WTC11 (cell line): ENCODE measurements around the gene CTNNA3. TPM values are rescaled to one million over a fixed set of nuclear protein-coding genes. Genes with fewer than 3 reads are reported as not detected.

Experiments
- ATAC-seq: fragments of 200-7000 bp; cut with Tn5 transposase; 2 replicates; pipeline ENCODE4 v1.10.0; 2021; ENCODE audit warnings: mild to moderate bottlenecking, moderate library complexity
- CTCF ChIA-PET: fragments of 300-600 bp; sonication (Branson Sonifier 250); formaldehyde crosslinking; loops from one replicate; lab custom pipeline; 2021; ENCODE audit warnings: antibody characterized with exemption; lab: Charles Lee
- POLR2A ChIA-PET: fragments of 350-600 bp; sonication (Branson Sonifier 250); formaldehyde crosslinking; loops from one replicate; lab custom pipeline; 2021; ENCODE audit warnings: antibody characterized with exemption; lab: Charles Lee
- DNase-seq: peaks from one replicate; pipeline ENCODE4 v3.0.0; 2021; ENCODE audit warnings: low spot score
- H3K27ac Mint-ChIP-seq: 2 replicates; pipeline ENCODE4 v1.8.0; 2021; ENCODE audit warnings: mixed read lengths
- H3K27me3 Mint-ChIP-seq: 2 replicates; pipeline ENCODE4 v1.8.0; 2021; ENCODE audit warnings: low read depth, mild to moderate bottlenecking, moderate library complexity, mixed read lengths
- H3K36me3 Mint-ChIP-seq: 2 replicates; pipeline ENCODE4 v1.8.0; 2021; ENCODE audit warnings: mixed read lengths
- H3K4me1 Mint-ChIP-seq: 2 replicates; pipeline ENCODE4 v1.8.0; 2022; ENCODE audit warnings: mixed read lengths
- H3K4me3 Mint-ChIP-seq: 2 replicates; pipeline ENCODE4 v1.8.0; 2021; ENCODE audit warnings: mild to moderate bottlenecking, moderate library complexity, mixed read lengths
- H3K9me3 Mint-ChIP-seq: 2 replicates; pipeline ENCODE4 v1.8.0; 2021; ENCODE audit warnings: mixed read lengths
- CBFB ChIP-seq: sonication (generic); formaldehyde crosslinking; IDR thresholded peaks from 2 replicates; pipeline ENCODE4 v1.8.1; 2022; ENCODE audit warnings: mild to moderate bottlenecking, low read depth, missing genetic modification reagents
- CTCF ChIP-seq: fragments of 200-600 bp; IDR thresholded peaks from 2 replicates; pipeline ENCODE4 v1.8.0; 2022; ENCODE audit warnings: antibody characterized with exemption
- FOXJ3 ChIP-seq: sonication (generic); formaldehyde crosslinking; IDR thresholded peaks from 2 replicates; pipeline ENCODE4 v1.9.0; 2021; ENCODE audit warnings: missing genetic modification reagents, mild to moderate bottlenecking, borderline replicate concordance
- FOXK1 ChIP-seq: sonication (generic); formaldehyde crosslinking; IDR thresholded peaks from 2 replicates; pipeline ENCODE4 v1.8.0; 2022; ENCODE audit warnings: mild to moderate bottlenecking, moderate library complexity, missing genetic modification reagents
- GABPB1 ChIP-seq: sonication (generic); formaldehyde crosslinking; IDR thresholded peaks from 2 replicates; pipeline ENCODE4 v1.8.1; 2023; ENCODE audit warnings: mild to moderate bottlenecking, missing genetic modification reagents
- HMGXB4 ChIP-seq: sonication (generic); formaldehyde crosslinking; IDR thresholded peaks from 2 replicates; pipeline ENCODE4 v1.8.1; 2023; ENCODE audit warnings: mild to moderate bottlenecking, moderate library complexity, missing genetic modification reagents
- MAX ChIP-seq: sonication (generic); formaldehyde crosslinking; IDR thresholded peaks from 2 replicates; pipeline ENCODE4 v1.8.0; 2022; ENCODE audit warnings: mild to moderate bottlenecking, missing genetic modification reagents
- MXD4 ChIP-seq: fragments of 250-450 bp; sonication (Bioruptor Pico); IDR thresholded peaks from 2 replicates; pipeline ENCODE4 v1.8.0; 2021; ENCODE audit warnings: mild to moderate bottlenecking, moderate library complexity, borderline replicate concordance
- OVOL2 ChIP-seq: fragments of 250-450 bp; sonication (Bioruptor Pico); IDR thresholded peaks from 2 replicates; pipeline ENCODE4 v1.9.0; 2021; ENCODE audit warnings: mild to moderate bottlenecking, borderline replicate concordance
- PRDM15 ChIP-seq: sonication (generic); formaldehyde crosslinking; IDR thresholded peaks from 2 replicates; pipeline ENCODE4 v1.8.0; 2022; ENCODE audit warnings: missing genetic modification reagents
- SP1 ChIP-seq: sonication (generic); formaldehyde crosslinking; conservative IDR thresholded peaks from 2 replicates; pipeline ENCODE4 v1.8.1; 2022; ENCODE audit warnings: missing genetic modification reagents
- TEAD1 ChIP-seq: sonication (generic); formaldehyde crosslinking; IDR thresholded peaks from 2 replicates; pipeline ENCODE4 v1.8.0; 2022; ENCODE audit warnings: mild to moderate bottlenecking, missing genetic modification reagents
- USF1 ChIP-seq: sonication (generic); formaldehyde crosslinking; IDR thresholded peaks from 2 replicates; pipeline ENCODE4 v1.8.0; 2022; ENCODE audit warnings: mild to moderate bottlenecking, missing genetic modification reagents
- ZBTB21 ChIP-seq: sonication (generic); formaldehyde crosslinking; IDR thresholded peaks from 2 replicates; pipeline ENCODE4 v1.8.1; 2023; ENCODE audit warnings: mild to moderate bottlenecking, missing genetic modification reagents, borderline replicate concordance
- ZNF121 ChIP-seq: sonication (generic); formaldehyde crosslinking; IDR thresholded peaks from 2 replicates; pipeline ENCODE4 v1.8.0; 2023; ENCODE audit warnings: missing genetic modification reagents
- ZNF219 ChIP-seq: sonication (generic); formaldehyde crosslinking; IDR thresholded peaks from 2 replicates; pipeline ENCODE4 v1.8.0; 2023; ENCODE audit warnings: missing genetic modification reagents, mild to moderate bottlenecking, borderline replicate concordance
- total RNA-seq: library from RNA; stranded (reverse); gene quantifications from 3 replicates; pipeline ENCODE4 v1.2.3, GENCODE V29; 2021
- TF ChIP-seq, protein P1 (sequence below): sonication (generic); formaldehyde crosslinking; IDR thresholded peaks from 2 replicates; pipeline ENCODE4 v1.8.0; 2022; ENCODE audit warnings: mild to moderate bottlenecking, missing genetic modification reagents
- TF ChIP-seq, protein P2 (sequence below): fragments of 250-450 bp; sonication (Bioruptor Pico); IDR thresholded peaks from 2 replicates; pipeline ENCODE4 v1.9.0; 2021; ENCODE audit warnings: mild to moderate bottlenecking
- TF ChIP-seq, protein P3 (sequence below): sonication (generic); formaldehyde crosslinking; IDR thresholded peaks from 2 replicates; pipeline ENCODE4 v1.8.1; 2023; ENCODE audit warnings: mild to moderate bottlenecking, missing genetic modification reagents, moderate library complexity

The CTNNA3 gene
- total RNA-seq, 1 experiment from 2014 or later, result 6.1 TPM

- peaks cover 13% of the 10 kb centered on the region for H3K9me3 Mint-ChIP-seq
- peaks cover 14% of the 10 kb centered on the region for H3K4me1 Mint-ChIP-seq
- no peak for DNase-seq
- TF ChIP-seq, protein P1, sequence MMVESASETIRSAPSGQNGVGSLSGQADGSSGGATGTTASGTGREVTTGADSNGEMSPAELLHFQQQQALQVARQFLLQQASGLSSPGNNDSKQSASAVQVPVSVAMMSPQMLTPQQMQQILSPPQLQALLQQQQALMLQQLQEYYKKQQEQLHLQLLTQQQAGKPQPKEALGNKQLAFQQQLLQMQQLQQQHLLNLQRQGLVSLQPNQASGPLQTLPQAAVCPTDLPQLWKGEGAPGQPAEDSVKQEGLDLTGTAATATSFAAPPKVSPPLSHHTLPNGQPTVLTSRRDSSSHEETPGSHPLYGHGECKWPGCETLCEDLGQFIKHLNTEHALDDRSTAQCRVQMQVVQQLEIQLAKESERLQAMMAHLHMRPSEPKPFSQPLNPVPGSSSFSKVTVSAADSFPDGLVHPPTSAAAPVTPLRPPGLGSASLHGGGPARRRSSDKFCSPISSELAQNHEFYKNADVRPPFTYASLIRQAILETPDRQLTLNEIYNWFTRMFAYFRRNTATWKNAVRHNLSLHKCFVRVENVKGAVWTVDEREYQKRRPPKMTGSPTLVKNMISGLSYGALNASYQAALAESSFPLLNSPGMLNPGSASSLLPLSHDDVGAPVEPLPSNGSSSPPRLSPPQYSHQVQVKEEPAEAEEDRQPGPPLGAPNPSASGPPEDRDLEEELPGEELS (CRISPR knock-in tag), result no peak
- no peak for TF ChIP-seq GABPB1
- TF ChIP-seq SP1 (CRISPR knock-in tag), result no peak
- TF ChIP-seq MXD4 (CRISPR knock-in tag), result no peak
- TF ChIP-seq HMGXB4 (CRISPR knock-in tag), result no peak
- TF ChIP-seq ZBTB21 (CRISPR knock-in tag), result no peak
- TF ChIP-seq USF1, result no peak
- no peak for TF ChIP-seq ZNF121 (CRISPR knock-in tag)
- TF ChIP-seq, protein P2, sequence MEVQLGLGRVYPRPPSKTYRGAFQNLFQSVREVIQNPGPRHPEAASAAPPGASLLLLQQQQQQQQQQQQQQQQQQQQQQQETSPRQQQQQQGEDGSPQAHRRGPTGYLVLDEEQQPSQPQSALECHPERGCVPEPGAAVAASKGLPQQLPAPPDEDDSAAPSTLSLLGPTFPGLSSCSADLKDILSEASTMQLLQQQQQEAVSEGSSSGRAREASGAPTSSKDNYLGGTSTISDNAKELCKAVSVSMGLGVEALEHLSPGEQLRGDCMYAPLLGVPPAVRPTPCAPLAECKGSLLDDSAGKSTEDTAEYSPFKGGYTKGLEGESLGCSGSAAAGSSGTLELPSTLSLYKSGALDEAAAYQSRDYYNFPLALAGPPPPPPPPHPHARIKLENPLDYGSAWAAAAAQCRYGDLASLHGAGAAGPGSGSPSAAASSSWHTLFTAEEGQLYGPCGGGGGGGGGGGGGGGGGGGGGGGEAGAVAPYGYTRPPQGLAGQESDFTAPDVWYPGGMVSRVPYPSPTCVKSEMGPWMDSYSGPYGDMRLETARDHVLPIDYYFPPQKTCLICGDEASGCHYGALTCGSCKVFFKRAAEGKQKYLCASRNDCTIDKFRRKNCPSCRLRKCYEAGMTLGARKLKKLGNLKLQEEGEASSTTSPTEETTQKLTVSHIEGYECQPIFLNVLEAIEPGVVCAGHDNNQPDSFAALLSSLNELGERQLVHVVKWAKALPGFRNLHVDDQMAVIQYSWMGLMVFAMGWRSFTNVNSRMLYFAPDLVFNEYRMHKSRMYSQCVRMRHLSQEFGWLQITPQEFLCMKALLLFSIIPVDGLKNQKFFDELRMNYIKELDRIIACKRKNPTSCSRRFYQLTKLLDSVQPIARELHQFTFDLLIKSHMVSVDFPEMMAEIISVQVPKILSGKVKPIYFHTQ (CRISPR knock-in tag), result no peak
- no peak for TF ChIP-seq ZNF219
- H3K27me3 Mint-ChIP-seq, result peaks cover 5% of the 10 kb centered on the region; the same call in 1 of the 2 replicates
- no peak overlapping the region for H3K4me3 Mint-ChIP-seq
- ATAC-seq, result no peak
- H3K27ac Mint-ChIP-seq, result no peak overlapping the region
- CTCF ChIA-PET, result no interaction called here
- H3K36me3 Mint-ChIP-seq, result no peaks in the 10 kb centered on the region; the same call in 1 of the 2 replicates
- POLR2A ChIA-PET, result no interaction called here
Observed at GRCh38 chr10:66886848-66887247, 809.1 kb downstream of the CTNNA3 start.

GRCh38 chr10:66882271-66882670 is 813.7 kb downstream of the CTNNA3 start:
- DNase-seq (no peak), ATAC-seq (no peak)
- POLR2A ChIA-PET, result no interaction called here
- H3K4me3 Mint-ChIP-seq, result no peak overlapping the region
- no peak overlapping the region for H3K27ac Mint-ChIP-seq
- H3K4me1 Mint-ChIP-seq, result peaks cover 5% of the 10 kb centered on the region; the same call in 1 of the 2 replicates
- CTCF ChIA-PET, result no interaction called here
- no peaks in the 10 kb centered on the region for H3K36me3 Mint-ChIP-seq
- TF ChIP-seq, protein P3, sequence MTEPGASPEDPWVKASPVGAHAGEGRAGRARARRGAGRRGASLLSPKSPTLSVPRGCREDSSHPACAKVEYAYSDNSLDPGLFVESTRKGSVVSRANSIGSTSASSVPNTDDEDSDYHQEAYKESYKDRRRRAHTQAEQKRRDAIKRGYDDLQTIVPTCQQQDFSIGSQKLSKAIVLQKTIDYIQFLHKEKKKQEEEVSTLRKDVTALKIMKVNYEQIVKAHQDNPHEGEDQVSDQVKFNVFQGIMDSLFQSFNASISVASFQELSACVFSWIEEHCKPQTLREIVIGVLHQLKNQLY (CRISPR knock-in tag), result no peak
- no peak for TF ChIP-seq FOXJ3 (CRISPR knock-in tag)
- no peaks in the 10 kb centered on the region for H3K27me3 Mint-ChIP-seq
- peaks cover 7% of the 10 kb centered on the region for H3K9me3 Mint-ChIP-seq

DNA sequence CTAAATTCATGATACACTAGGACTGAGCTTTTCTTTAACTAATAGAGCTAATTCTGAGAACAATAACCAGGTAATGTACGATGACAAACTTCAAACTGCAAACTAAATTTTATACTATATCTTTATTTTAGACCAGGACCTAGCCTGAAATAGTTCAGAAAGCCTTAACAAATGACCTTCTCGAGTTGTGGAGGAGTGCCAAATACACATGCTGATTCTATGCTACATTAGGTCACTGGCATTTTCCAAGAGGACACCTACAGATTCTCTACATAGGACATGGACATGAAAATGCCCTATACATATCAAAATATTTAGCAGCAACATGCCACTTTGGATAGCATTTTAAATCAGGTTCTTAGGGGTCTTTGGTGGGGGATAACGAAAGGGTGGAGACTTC is 814.2 kb downstream of the CTNNA3 start:
- ChIA-PET CTCF (no interaction called here), POLR2A (no interaction called here)
- 0 out of 2 replicates have a peak, but pooled peaks cover 5% of the 10 kb centered on the region for H3K4me1 Mint-ChIP-seq
- peaks cover 7% of the 10 kb centered on the region for H3K9me3 Mint-ChIP-seq
- H3K27ac Mint-ChIP-seq, result no peak overlapping the region
- H3K36me3 Mint-ChIP-seq, result no peaks in the 10 kb centered on the region
- ATAC-seq, result no peak
- TF ChIP-seq CBFB (CRISPR knock-in tag) (no peak), FOXK1 (CRISPR knock-in tag) (no peak), PRDM15 (no peak), CTCF (no peak), TEAD1 (no peak), OVOL2 (CRISPR knock-in tag) (no peak), MAX (no peak)
- no peak overlapping the region for H3K4me3 Mint-ChIP-seq
- no peaks in the 10 kb centered on the region for H3K27me3 Mint-ChIP-seq
- DNase-seq, result no peak
